Stimulated activated CD4-positive, alpha-beta T cell treated with anti-CD3 and anti-CD28 coated beads, Interleukin-4, amount 100 ng/mL, for 4 hours (primary cell): ENCODE results near the gene F3.
"Not testable (repeated sequence)": the region's sequence is repeated elsewhere in the genome, so short reads cannot be mapped to it uniquely, and the experiment has no call there.

ENCODE experiments used
- DNase-seq, 2 experiments: peaks; one replicate each; pipeline ENCODE4 v3.0.0-alpha.2; 2020

The F3 gene

DNA sequence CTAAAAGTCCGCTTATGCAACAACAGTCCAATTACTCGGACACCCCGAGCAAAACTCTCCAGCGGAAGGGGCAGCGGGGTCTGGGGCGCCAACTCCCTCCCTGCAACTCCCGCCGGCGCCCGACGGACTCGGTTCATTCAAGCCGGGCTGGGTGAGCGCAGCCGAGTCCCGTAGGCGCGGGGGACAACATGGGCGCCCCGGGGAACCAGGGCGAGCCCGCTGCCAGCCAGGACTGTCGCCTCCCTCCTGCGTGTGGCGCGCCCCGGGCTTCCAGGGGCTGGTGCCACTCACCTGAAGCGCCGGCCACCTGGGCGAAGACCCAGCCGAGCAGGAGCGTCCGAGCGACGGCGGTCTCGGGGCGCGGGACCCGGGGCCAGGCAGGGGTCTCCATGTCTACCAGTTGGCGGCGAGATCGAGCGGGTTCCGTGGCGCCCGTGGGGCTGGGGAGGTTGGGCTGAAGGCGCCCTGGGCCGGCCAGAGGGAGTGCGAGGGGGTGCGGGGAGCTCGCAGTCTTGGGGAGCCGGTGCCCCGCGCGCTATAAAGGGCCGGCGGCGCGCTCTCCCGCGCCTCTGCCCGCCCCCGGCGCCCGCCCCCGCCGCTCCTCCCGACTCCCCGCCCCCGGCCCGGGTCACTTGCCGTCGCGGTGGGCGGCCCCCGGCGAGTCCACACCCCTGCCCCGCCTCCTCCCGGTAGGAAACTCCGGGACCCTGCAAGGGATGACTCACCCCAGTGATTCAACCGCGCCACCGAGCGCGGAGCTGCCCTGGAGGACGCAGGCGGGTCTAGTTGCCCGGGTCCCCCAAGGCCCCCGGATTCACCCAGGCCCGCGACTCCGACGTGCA is at the start of gene F3:
Gene F3 (minus strand): TSS at position 514 of the 842 bp plus-strand sequence. CDS start 123 bp downstream, at position 391.
- DNase-seq, result peak; percentile 77 to 85

DNA sequence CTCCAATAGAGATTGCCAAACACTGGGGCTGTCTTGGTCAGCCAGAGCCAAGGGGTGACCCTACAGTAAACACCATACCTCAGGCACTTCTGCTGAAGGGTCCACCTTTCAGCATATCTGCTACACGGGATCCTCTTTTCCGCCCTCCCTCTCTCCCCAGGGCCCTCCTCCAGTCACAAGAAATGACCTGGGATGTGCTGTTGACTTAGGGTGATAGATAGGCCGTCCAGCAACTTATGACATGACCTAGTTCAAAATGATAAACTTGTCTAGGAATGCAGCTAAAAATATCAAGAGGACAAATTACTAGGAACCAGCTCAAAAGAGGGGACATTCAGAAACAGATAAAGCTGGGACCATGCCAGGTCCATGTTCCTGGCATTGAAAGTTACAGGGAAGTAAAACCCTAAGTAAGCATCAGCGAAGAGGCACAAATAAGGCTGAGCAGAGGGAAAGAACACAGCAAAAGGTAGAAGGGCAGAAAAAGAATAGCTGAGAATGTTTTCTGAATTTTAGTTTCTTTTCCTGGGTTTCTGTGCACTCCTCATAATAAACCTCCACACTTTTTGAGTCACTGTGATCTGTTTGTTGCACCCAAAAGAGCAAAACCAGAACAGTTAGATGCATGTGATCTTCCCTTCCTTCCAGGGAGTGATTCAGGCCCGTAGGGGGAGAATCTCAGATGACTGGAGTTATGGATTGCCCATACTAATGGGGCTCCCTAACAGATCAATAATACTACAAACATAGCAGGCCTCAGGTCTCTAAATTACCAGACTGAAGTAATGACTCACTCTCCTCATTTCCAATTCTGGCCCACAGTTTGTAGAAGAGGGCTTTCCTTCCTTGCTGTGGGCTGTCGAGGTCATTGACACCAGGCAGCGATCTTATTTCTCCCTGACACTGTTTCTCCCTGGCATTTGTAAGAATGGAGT is 48.9 kb upstream of the F3 start:
- no peak for DNase-seq

GRCh38 chr1:94589728-94590127 is 48.2 kb upstream of the F3 start:
- DNase-seq, result no peak

- DNase-seq, result no peak
Measured at GRCh38 chr1:94582565-94582964, 41.0 kb upstream of the F3 start.

- DNase-seq, result no peak
Measured at GRCh38 chr1:94580367-94581115, 39.0 kb upstream of the F3 start.

DNA sequence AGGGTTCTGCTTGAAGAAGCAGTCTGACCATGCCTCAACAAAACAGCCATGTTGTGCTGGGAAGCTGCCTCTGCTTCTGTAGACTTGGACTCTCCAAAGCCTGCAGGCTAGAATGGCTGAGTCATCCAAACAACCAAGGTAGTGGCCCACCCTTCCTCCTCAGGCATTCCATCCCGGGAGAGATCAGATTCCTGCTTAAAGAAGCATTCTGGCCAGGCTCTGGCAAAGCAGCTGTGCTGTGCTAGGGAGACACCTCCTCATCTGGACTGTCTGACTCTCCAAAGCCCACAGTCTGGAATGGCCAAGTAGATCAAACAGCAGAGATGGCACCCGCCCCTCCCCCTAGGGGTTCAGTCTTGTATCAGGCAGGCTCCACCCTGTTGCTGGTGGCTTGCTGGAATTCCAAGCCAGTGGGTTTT is 38.3 kb upstream of the F3 start:
- no peak for DNase-seq

DNA sequence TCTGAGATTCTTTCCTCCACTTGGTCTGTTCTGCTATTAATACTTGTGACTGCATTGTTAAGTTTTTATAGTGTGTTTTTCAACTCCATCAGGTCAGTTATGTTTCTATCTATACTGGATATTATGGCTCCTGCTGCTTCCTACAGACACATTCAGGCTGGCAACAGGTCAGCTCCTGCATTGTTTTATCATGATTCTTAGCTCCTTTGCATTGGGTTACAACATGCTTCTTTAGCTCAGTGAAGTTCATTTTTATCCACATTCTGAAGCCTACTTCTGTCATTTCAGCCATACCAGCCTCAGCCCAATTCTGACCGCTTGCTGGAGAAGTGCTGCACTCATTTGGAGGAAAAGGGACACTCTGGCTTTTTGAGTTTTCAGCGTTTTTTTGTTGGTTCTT is 37.3 kb upstream of the F3 start:
- DNase-seq, result no peak

DNA sequence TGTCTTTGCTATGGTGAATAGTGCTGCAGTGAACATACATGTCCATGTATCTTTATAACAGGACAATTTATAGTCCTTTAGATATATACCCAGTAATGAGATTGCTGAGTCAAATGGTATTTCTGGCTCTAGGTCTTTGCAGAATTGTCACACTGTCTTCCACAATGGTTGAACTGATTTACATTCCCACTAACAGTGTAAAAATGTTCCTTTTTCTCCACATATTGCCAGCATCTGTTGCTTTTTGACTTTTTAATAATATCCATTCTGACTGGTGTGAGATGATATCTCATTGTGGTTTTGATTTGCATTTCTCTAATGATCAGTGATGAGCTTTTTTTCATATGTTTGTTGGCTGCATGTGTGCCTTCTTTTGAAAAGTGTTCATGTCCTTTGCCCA is 32.4 kb upstream of the F3 start:
- not testable (repeated sequence) for DNase-seq

DNA sequence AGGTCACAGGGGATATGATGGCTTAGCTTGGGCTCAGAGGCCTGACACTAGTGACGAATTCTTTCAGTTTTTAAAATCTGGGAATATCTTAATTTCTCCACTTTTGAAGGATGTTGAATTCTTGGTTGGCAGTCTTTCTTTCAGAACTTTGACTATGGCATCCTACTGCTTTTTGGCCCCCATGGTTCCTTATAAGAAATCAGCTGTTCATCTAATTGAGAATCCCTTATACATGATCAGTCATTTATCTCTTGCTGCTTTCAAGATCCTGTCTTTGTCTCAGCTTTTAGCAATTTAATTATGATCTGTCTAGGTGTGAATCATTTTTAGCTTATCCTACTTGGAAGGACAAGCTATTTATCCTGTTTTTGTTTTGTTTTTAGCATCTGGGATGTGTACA is 31.2 kb upstream of the F3 start:
- DNase-seq, result no peak

DNA sequence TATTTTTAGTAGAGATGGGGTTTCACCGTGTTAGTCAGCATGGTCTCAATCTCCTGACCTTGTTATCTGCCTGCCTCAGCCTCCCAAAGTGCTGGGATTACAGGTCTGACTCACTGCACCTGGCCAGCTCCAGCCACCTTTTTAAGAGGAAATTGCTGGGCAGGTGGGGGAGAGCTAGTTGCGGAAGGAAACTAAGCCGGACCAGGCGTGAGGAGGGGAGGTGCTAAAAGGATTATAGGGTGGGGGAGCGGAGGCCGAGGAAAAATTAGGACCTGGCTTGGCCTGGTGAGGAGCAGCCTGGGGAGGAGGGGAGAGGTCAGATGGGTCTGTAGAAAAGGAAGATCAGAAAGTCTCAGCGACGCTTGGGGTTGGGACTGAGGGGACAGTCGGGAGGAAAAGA is 29.4 kb upstream of the F3 start:
- DNase-seq, result not testable (repeated sequence)

- DNase-seq, result not testable (repeated sequence)
Measured at GRCh38 chr1:94568806-94569205, 27.2 kb upstream of the F3 start.

DNA sequence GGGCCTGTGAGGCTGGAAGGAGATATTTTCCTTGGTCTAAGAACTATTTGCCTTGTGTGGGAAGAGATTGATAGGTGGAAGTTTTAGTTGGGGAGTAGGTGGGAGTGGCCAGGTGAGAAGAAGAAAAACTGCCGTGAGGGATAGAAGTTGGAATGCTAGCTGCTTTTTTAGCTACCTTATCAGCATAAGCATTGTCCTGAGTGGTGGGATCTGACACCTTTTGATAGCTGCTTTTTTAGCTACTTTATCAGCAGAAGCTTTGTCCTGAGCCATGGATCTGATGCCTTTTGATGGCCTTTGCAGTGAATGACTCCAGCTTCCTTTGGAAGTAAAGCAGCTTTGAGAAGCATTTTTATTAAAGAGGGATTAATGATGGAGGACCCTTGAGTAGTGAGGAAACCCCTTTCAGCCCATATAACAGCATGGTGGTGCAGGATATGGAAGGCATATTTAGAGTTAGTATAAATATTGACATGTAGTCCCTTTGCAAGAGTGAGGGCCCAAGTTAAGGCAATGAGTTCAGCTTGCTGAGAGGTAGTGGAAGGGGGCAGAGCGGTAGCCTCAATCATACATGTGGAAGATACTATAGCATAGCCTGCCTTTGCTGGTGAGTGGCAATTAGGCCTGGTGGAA is 26.5 kb upstream of the F3 start:
- not testable (repeated sequence) for DNase-seq

DNA sequence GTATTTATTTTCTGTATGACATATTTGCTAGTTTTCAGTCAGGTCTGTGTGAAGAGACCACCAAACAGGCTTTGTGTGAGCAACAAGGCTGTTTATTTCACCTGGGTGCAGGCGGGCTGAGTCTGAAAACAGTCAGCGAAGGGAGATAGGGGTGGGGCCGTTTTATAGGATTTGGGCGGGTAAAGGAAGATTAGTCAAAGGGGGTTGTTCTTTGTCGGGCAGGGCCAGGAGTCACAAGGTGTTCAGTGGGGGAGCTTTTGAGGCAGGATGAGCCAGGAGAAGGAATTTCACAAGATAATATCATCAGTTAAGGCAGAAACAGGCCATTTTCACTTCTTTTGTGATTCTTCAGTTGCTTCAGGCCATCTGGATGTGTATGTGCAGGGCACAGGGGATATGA is 24.9 kb upstream of the F3 start:
- DNase-seq, result not testable (repeated sequence)

- DNase-seq, result no peak
Measured at GRCh38 chr1:94565901-94566300, 24.3 kb upstream of the F3 start.

DNA sequence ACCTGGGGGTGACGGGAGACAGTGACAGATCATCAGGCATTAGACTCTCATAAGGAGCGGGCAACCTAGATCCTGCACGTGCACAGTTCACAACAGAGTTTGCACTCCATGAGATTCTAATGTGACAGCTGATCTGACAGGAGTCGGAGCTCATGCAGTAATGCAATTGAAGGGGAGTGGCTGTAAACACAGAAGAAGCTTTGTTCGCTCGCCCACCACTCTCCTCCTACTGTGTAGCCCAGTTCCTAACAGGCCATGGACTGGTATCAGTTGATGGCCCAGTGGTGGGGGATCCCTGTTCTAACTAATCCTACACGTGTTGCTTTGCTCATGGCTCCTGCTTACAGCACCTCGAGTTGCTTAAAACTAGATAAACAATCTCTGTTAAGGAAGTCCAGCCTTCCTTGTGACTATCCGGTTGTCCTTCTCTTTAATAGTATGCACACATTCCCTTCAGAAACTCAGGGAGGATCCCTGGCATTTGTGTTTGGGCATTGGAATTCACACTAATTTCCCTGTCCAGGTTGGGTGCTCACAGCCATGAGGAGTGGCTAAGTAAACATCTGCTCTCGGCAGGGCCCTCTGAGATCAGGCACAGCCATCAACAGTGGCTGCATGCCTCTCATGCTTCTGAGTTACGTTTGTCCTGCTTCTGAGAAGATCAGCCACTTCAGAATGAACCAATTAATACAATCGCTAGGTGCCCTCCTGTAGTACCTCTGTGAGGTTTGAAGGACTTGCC is 21.1 kb upstream of the F3 start:
- no peak for DNase-seq

DNA sequence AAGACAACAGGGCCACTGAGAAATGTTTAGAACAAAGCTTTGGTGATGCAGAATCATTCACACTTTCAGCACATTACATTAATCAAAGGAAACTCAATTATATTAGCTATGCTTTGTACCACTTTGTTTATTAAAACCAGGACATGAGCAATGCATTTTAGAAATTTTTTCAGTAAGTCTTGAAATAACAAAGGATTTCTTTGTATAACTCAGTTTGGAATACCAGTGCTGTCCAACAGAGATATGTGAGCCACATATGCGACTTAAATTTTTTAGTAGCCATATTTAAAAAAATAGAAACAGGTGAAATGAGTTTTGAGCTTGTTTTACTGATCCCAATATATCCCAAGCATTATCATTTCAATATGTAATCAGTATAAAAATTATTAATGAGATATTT is 18.8 kb upstream of the F3 start:
- DNase-seq, result no peak

GRCh38 chr1:94559921-94560320 is 18.4 kb upstream of the F3 start:
- DNase-seq, result no peak

DNA sequence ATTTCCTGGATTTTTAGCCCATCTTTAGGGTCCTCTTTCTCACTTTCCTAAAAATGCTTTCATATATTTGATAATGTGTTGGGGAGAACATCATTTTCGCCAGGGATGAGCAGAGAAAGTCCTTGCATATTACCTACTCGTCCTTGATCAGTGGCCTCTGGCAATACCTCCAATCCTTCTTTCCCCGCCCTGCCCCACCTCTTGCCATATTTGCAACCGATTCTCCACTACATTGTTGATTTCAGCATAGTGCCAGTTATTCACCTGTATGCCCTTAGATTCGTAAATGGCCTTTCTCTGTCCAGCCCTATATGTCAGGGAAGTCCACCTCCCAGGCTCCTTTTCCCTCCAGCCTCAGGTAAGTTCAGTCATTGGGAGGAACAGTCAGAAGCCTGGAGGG is 13.5 kb upstream of the F3 start:
- no peak for DNase-seq

DNA sequence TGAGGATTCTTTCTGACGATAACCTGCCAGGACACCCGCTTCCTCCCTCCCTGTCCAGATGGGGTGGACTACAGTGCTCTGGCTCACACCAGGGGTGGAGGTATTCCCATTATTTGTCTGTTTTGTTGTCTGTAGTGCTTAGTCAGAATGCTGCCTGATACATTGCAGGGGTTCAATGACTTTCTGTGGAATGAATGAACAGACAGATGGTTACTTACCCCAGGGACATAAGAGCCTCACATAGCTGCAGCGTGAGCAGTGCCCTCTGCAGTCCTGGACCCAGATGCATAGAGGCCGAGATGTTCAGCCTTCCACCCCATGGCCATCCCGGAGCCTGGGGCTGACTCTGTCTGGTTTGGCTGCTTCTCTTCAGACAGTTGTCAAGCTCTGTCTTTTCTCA is 13.0 kb upstream of the F3 start:
- DNase-seq, result no peak

- DNase-seq, result no peak
Measured at GRCh38 chr1:94553931-94554330, 12.4 kb upstream of the F3 start.

DNA sequence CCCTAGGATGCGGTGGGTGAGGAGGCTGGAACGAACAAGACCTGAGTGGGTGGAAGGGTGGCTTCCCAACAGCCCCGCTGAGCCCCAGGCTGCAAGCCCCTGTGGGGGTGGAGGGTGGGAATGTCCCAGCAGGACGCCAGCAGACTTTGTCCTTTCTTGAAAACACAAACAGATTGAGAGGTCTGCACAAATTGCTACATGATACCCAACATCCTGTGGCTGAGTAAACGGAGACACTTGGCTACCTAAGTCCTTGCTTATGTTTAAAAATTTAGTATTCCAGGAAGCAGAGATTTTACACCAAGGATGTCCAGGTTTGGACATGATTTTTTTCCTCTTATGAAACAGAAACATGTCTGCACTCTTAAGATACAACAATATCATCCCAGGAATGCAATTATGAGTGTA is 11.8 kb upstream of the F3 start:
- no peak for DNase-seq

- DNase-seq, result no peak
Measured at GRCh38 chr1:94552071-94552586, 10.6 kb upstream of the F3 start.
